Measurements from ENCODE around the gene CORT.

The CORT gene

DNA sequence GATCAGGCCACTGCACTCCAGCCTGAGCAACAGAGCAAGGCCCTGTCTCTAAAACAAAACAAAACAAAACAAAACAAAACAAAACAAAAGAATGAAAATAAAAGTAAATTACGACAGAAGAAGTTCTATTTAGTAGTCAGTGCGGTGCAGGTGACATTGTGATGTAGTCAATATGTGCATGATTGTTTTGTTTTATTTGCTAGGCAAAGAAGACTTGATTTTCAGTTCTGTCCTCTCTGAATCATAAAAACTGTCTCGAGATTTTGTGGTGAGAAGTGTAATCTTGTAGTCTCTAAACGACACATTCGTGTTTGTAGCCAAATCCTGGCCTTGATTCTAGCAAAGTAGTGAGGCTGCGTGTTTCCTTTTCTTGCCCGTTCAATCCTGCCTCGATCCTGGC is 48.4 kb downstream of the CORT start:
- Histone ChIP-seq H3K4me1 (ENCODE audit: control insufficient read depth, insufficient read depth, low read length) (peaks cover 3% of the 10 kb centered on the region; the same call in 1 of the 2 replicates), H3K9ac (ENCODE audit: low read length) (no peak overlapping the region), H3K27ac (ENCODE audit: low read depth, low read length) (no peak overlapping the region), H3K4me3 (ENCODE audit: low read depth, low read length) (no peak overlapping the region), H3K9me3 (ENCODE audit: control insufficient read depth, insufficient read depth, low read depth, low read length) (no peaks in the 10 kb centered on the region), H3K27me3 (ENCODE audit: control insufficient read depth, insufficient read depth, low read length) (no peaks in the 10 kb centered on the region), H3K36me3 (ENCODE audit: control insufficient read depth, insufficient read depth, low read length) (peaks cover 9% of the 10 kb centered on the region)

Data from HUES6 (cell line).